Activated CD4-positive, alpha-beta T cell treated with anti-CD3 and anti-CD28 coated beads, Interleukin-2, amount 10 ng/mL, durations not matched to agents 7 days and 5 days (primary cell): ENCODE measurements around the gene BHLHE41. TPM values are rescaled to one million over a fixed set of nuclear protein-coding genes. Genes with fewer than 3 reads are reported as not detected.

ENCODE experiments used
- CTCF ChIA-PET: fragments of 350-600 bp; sonication (Branson Sonifier 250); formaldehyde crosslinking; loops from one replicate; lab custom pipeline; 2021; ENCODE audit warnings: antibody characterized with exemption; lab: Charles Lee
- POLR2A ChIA-PET: fragments of 350-600 bp; sonication (Branson Sonifier 250); formaldehyde crosslinking; loops from one replicate; lab custom pipeline; 2021; ENCODE audit warnings: antibody characterized with exemption; lab: Charles Lee
- DNase-seq: peaks from one replicate; pipeline ENCODE4 v3.0.0-alpha.2; 2020
- H3K27ac Mint-ChIP-seq: one replicate; pipeline ENCODE4 v1.8.0; 2021; ENCODE audit warnings: mild to moderate bottlenecking, moderate library complexity, mixed read lengths
- H3K27me3 Mint-ChIP-seq: one replicate; pipeline ENCODE4 v1.8.0; 2021; ENCODE audit warnings: mixed read lengths
- H3K36me3 Mint-ChIP-seq: one replicate; pipeline ENCODE4 v1.8.0; 2021; ENCODE audit warnings: low read depth, mixed read lengths
- H3K4me1 Mint-ChIP-seq: one replicate; pipeline ENCODE4 v1.8.0; 2021; ENCODE audit warnings: mixed read lengths
- H3K4me3 Mint-ChIP-seq: one replicate; pipeline ENCODE4 v1.8.0; 2021; ENCODE audit warnings: mild to moderate bottlenecking, moderate library complexity, mixed read lengths
- H3K9me3 Mint-ChIP-seq: one replicate; pipeline ENCODE4 v1.8.0; 2021; ENCODE audit warnings: mixed read lengths
- total RNA-seq, 2 experiments: library from RNA; stranded (reverse); gene quantifications; one replicate each; pipeline ENCODE4 v1.2.3, GENCODE V29; 2021

The BHLHE41 gene
- total RNA-seq, 2 experiments from 2014 or later = not detected

DNA sequence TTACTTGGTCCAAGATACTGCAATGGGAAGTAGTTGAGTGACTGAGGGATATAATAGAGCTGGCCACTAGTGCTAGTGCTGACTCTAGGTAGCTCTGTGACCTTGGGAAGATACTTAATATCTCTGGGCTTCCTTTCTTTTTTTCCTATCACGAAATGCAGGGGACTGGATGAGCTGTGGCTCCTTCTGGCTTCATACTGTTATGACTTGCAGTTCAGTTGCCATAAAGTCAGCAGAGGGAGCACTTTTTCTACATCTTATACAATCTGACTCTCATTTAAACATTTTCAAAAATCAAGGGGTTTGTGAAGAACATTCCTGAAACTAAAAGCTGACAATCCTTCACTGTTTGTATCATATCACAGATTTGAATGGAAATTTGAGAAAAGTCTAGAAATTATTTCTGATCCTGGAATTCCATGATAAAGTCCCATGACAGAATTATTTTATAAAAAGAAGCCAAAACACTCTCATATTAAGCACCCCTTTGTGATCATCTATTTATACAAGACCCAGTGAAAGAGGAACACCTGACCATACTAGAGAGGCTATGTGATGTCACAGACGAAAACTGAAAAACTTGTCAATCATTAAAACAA, 5.3 kb downstream of the BHLHE41 start:
- Mint-ChIP-seq H3K9me3 (no peaks in the 10 kb centered on the region), H3K27ac (no peak overlapping the region), H3K36me3 (no peaks in the 10 kb centered on the region), H3K4me1 (peaks cover 26% of the 10 kb centered on the region), H3K4me3 (no peak overlapping the region), H3K27me3 (peaks cover 77% of the 10 kb centered on the region)
- ChIA-PET CTCF (interaction anchor here (1.2 to 1.6 kb wide), 2 partner anchors 8 to 10 kb away, joined by 3 to 4 read pairs; no protein-coding TSS in a partner anchor), POLR2A (no interaction called here)
- no peak for DNase-seq

DNA sequence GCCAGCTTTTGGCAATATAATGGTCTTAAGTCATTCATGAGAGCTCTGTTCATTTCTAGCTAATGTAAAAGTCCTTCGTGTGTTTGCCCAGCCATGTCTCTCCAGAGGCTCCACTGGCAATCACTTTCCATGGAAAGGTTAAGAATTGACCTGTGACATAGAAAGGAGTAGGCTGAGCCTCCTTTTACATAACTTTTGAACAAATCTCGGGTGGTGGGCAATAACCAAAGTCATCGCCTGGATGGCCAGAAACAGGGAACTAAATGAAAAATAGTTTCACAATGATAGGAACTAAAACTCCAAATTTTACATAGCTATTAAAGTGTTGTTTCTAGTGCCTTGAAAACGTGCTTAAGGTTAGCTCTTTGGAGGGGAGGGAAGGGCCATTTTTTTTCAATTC, 6.5 kb downstream of the BHLHE41 start:
- no peaks in the 10 kb centered on the region for H3K36me3 Mint-ChIP-seq
- DNase-seq = no peak
- H3K4me3 Mint-ChIP-seq = no peak overlapping the region
- POLR2A ChIA-PET = no interaction called here
- H3K4me1 Mint-ChIP-seq = peaks cover 22% of the 10 kb centered on the region
- H3K9me3 Mint-ChIP-seq = no peaks in the 10 kb centered on the region
- no peak overlapping the region for H3K27ac Mint-ChIP-seq
- CTCF ChIA-PET = interaction anchor here (1.6 kb wide), 1 partner anchor 9 kb away, joined by 4 read pairs; no protein-coding TSS in a partner anchor
- H3K27me3 Mint-ChIP-seq = peaks cover 71% of the 10 kb centered on the region

- no peaks in the 10 kb centered on the region for H3K36me3 Mint-ChIP-seq
- peaks cover 77% of the 10 kb centered on the region for H3K27me3 Mint-ChIP-seq
- peaks cover 16% of the 10 kb centered on the region for H3K4me1 Mint-ChIP-seq
- CTCF ChIA-PET = no interaction called here
- H3K4me3 Mint-ChIP-seq = no peak overlapping the region
- no peak for DNase-seq
- no peak overlapping the region for H3K27ac Mint-ChIP-seq
- no peaks in the 10 kb centered on the region for H3K9me3 Mint-ChIP-seq
- POLR2A ChIA-PET = no interaction called here
These were observed 7.8 kb downstream of the BHLHE41 start for GRCh38 chr12:26116829-26117715.

DNA sequence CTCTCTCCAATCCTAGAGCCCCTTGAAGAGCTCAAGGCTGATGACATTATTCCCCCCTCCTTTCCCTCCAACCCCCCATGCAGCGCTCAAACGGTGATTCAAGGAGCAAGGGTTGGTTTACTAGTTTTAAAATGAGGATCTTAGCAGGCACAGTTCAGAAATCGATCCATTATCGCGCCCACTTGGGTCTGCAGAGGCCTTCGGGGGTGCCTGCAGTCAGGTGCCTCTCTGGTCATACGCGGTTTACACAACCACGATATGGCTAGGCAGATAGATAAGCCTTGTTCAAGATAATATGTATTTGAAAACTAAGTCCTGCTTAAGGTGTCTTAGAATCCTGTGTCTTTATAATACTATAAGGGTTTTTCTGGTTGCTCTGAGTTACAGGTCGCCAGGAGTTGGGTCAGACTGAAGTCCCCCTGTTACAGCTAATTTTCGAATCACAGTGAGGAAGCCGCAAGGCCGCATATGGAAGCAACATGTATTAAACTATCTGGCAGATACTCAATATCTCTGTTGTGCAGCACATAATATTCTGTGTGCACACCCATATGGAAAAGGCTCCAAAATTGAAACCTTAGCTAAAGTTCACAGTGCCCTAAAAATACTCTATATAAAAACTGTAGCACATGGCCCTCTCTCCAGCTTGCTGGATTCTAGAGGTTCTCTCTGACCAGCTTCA, 10.0 kb downstream of the BHLHE41 start:
- H3K4me1 Mint-ChIP-seq = peaks cover 12% of the 10 kb centered on the region
- peak overlapping the region; percentile 61 for H3K4me3 Mint-ChIP-seq
- no peak overlapping the region for H3K27ac Mint-ChIP-seq
- peaks cover 73% of the 10 kb centered on the region for H3K27me3 Mint-ChIP-seq
- DNase-seq = no peak
- no peaks in the 10 kb centered on the region for H3K36me3 Mint-ChIP-seq
- H3K9me3 Mint-ChIP-seq = no peaks in the 10 kb centered on the region
- CTCF ChIA-PET = interaction anchor here (1.1 to 1.3 kb wide), 2 partner anchors 9 to 899 kb away, joined by 3 to 5 read pairs; partner anchors contain the start of genes BHLHE41 and TM7SF3
- POLR2A ChIA-PET = interaction anchor here (0.7 kb wide), 1 partner anchor 31 kb away, joined by 3 read pairs; no protein-coding TSS in a partner anchor

DNA sequence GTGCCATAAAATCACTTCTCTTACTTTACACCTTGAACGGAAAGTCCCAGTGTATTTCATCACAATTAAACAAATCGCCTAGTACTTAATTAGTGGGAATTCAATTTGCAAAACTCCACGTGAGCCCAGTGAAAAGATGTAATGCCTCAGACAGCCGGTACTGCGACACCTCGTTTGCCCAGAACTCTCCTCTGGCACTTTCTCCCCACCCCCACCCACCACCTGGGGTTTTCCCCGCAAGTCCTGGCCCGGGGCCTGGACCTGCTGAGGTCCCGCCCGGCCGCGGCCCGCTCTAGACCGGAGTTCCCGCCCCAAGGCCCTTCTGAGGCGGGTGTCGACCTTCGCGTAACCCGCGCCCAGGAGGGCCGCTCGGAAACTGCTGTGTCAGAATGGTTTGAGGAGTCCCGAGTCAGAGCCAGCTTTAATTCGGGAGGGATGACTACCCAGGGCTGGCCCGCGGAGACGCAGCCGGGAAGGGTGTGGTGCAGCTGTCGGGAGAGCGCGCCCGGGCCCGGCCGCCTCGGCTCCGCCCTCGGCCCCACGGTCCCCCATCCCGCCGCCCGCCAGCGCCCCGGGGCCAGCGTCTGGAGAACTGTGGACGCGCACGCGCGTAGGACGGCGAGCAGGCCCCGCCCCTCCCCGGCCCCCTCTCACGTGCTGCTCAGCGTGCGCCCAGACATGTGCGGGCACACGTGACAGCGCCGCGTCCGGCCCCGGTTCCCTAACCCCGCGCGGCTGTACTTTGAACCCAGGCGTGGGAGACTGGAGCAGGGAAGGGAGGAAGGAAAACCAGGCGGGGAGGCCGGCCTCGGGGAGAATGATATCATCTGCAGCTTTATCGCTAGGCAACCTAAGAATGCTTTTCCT, 10.8 kb downstream of the BHLHE41 start:
- Mint-ChIP-seq H3K27me3 (peaks cover 69% of the 10 kb centered on the region), H3K9me3 (no peaks in the 10 kb centered on the region), H3K4me1 (peaks cover 12% of the 10 kb centered on the region), H3K36me3 (no peaks in the 10 kb centered on the region), H3K4me3 (peak overlapping the region; percentile 61), H3K27ac (no peak overlapping the region)
- ChIA-PET POLR2A (interaction anchor here (0.7 kb wide), 1 partner anchor 32 kb away, joined by 3 read pairs; no protein-coding TSS in a partner anchor), CTCF (interaction anchor here (1.3 kb wide), 1 partner anchor 10 kb away, joined by 5 read pairs; the partner anchor contains the start of gene BHLHE41)
- DNase-seq = peak; percentile 67

- no peaks in the 10 kb centered on the region for H3K9me3 Mint-ChIP-seq
- ChIA-PET CTCF (no interaction called here), POLR2A (interaction anchor here (1.1 kb wide), 1 partner anchor 8 kb away, joined by 3 read pairs; no protein-coding TSS in a partner anchor)
- H3K27me3 Mint-ChIP-seq = peaks cover 64% of the 10 kb centered on the region
- H3K4me3 Mint-ChIP-seq = no peak overlapping the region
- no peak for DNase-seq
- H3K36me3 Mint-ChIP-seq = no peaks in the 10 kb centered on the region
- peaks cover 12% of the 10 kb centered on the region for H3K4me1 Mint-ChIP-seq
- no peak overlapping the region for H3K27ac Mint-ChIP-seq
These were observed 11.6 kb downstream of the BHLHE41 start for GRCh38 chr12:26113181-26113654.

GRCh38 chr12:26112703-26113147, 12.1 kb downstream of the BHLHE41 start:
- no peak for DNase-seq
- no peaks in the 10 kb centered on the region for H3K36me3 Mint-ChIP-seq
- ChIA-PET POLR2A (interaction anchor here (1.1 kb wide), 1 partner anchor 8 kb away, joined by 3 read pairs; no protein-coding TSS in a partner anchor), CTCF (no interaction called here)
- peaks cover 65% of the 10 kb centered on the region for H3K27me3 Mint-ChIP-seq
- no peak overlapping the region for H3K27ac Mint-ChIP-seq
- H3K4me1 Mint-ChIP-seq = peaks cover 12% of the 10 kb centered on the region
- H3K9me3 Mint-ChIP-seq = no peaks in the 10 kb centered on the region
- no peak overlapping the region for H3K4me3 Mint-ChIP-seq

- no peaks in the 10 kb centered on the region for H3K9me3 Mint-ChIP-seq
These were observed 12.6 kb downstream of the BHLHE41 start for GRCh38 chr12:26112232-26112631.

GRCh38 chr12:26109343-26109881, 15.4 kb downstream of the BHLHE41 start:
- CTCF ChIA-PET = interaction anchor here (0.8 kb wide), 1 partner anchor 10 kb away, joined by 3 read pairs; no protein-coding TSS in a partner anchor
- Mint-ChIP-seq H3K4me3 (no peak overlapping the region), H3K9me3 (no peaks in the 10 kb centered on the region), H3K36me3 (no peaks in the 10 kb centered on the region), H3K4me1 (peaks cover 6% of the 10 kb centered on the region), H3K27me3 (peaks cover 44% of the 10 kb centered on the region), H3K27ac (no peak overlapping the region)
- POLR2A ChIA-PET = no interaction called here
- DNase-seq = no peak

More at GRCh38 chr12:26112232-26112631, 12.6 kb downstream of the BHLHE41 start:
- Mint-ChIP-seq H3K27ac (no peak overlapping the region), H3K36me3 (no peaks in the 10 kb centered on the region), H3K27me3 (peaks cover 64% of the 10 kb centered on the region), H3K4me1 (peaks cover 12% of the 10 kb centered on the region), H3K4me3 (no peak overlapping the region)
- POLR2A ChIA-PET = no interaction called here
- CTCF ChIA-PET = no interaction called here
- DNase-seq = no peak

DNA sequence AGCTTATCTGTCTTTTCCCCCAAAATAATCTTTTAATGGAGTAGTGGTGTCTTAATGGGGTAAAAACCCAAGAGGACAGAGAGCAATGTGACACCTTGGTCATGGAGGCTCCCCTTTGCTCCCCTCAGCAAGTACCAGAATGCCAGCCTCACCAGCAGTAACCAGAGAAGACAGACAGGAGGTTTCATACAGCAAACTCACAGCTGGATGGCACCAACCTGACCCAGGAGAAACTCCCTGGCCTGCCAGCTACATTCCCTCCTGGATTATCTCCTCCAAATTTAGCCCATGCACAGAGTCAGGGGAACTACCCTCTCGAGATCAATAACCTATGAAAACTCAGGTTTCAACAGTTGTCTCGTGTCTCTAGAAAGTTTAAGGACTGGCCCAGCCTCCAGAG, 15.9 kb downstream of the BHLHE41 start:
- Mint-ChIP-seq H3K27me3 (peaks cover 43% of the 10 kb centered on the region), H3K36me3 (no peaks in the 10 kb centered on the region), H3K4me1 (peaks cover 6% of the 10 kb centered on the region), H3K27ac (no peak overlapping the region), H3K4me3 (no peak overlapping the region), H3K9me3 (no peaks in the 10 kb centered on the region)
- CTCF ChIA-PET = interaction anchor here (0.8 kb wide), 1 partner anchor 10 kb away, joined by 3 read pairs; no protein-coding TSS in a partner anchor
- POLR2A ChIA-PET = no interaction called here
- DNase-seq = no peak

DNA sequence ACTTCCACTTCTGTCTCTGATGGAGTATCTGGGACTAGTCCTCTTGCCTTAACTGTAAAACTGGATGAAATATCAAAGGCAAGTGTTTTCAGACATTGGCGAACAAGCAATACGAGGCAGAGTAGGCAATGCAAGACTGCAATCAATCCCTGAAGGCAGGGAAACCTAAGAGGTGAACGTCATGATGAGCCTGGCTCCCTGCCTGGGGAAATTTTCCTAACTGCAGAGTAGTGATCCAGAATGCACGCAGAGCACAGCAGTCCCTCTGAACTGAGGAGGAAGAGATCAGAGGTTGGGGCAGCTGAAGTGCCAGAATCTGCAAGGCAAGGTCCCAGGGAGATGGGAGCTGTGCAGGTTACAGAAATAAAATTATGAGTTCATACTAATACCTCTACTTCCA, 18.5 kb downstream of the BHLHE41 start:
- Mint-ChIP-seq H3K4me3 (no peak overlapping the region), H3K9me3 (no peaks in the 10 kb centered on the region), H3K27me3 (peaks cover 30% of the 10 kb centered on the region), H3K36me3 (no peaks in the 10 kb centered on the region), H3K4me1 (no peaks in the 10 kb centered on the region), H3K27ac (no peak overlapping the region)
- ChIA-PET POLR2A (no interaction called here), CTCF (no interaction called here)
- no peak for DNase-seq
